Neural cell (in vitro differentiated cells): ENCODE data around the gene TBC1D30. TPM values are rescaled to one million over a fixed set of nuclear protein-coding genes. Genes with fewer than 3 reads are reported as not detected.

ENCODE experiments used
- H2AFZ ChIP-seq: fragments of 200-600, 300-800 bp; sonication (generic), shearing (Covaris generic); 2 replicates; pipeline ENCODE4 v1.6.0; 2014; ENCODE audit warnings: low read depth, mild to moderate bottlenecking, antibody characterized with exemption, low read length, moderate library complexity
- H3F3A ChIP-seq: fragments of 200-600 bp; shearing (Covaris generic); 2 replicates; pipeline ENCODE4 v1.6.1; 2016; ENCODE audit warnings: mild to moderate bottlenecking, moderate library complexity, mixed read lengths, antibody characterized with exemption, low read length; ENCODE audit not compliant: insufficient read depth, poor library complexity, severe bottlenecking
- H3K27ac ChIP-seq: fragments of 200-600, 300-800 bp; sonication (generic), shearing (Covaris generic); 2 replicates; pipeline ENCODE4 v1.5.1; 2014; ENCODE audit warnings: mild to moderate bottlenecking, low read length, moderate library complexity
- H3K27me3 ChIP-seq: fragments of 300-800, 200-600 bp; sonication (generic), shearing (Covaris generic); 2 replicates; pipeline ENCODE4 v1.6.0; 2014; ENCODE audit warnings: mild to moderate bottlenecking, low read depth, low read length, moderate library complexity; ENCODE audit not compliant: insufficient read depth
- H3K36me3 ChIP-seq: fragments of 300-800, 200-600 bp; sonication (generic), shearing (Covaris generic); 2 replicates; pipeline ENCODE4 v1.5.1; 2014; ENCODE audit warnings: mild to moderate bottlenecking, antibody characterized with exemption, low read length, moderate library complexity; ENCODE audit not compliant: insufficient read depth
- H3K4me2 ChIP-seq: fragments of 300-800, 200-600 bp; sonication (generic), shearing (Covaris generic); 2 replicates; pipeline ENCODE4 v1.6.0; 2014; ENCODE audit warnings: mild to moderate bottlenecking, low read length
- H3K4me3 ChIP-seq: fragments of 300-800, 200-600 bp; sonication (generic), shearing (Covaris generic); 2 replicates; pipeline ENCODE4 v1.5.1; 2014; ENCODE audit warnings: mild to moderate bottlenecking, low read length, moderate library complexity
- H3K79me2 ChIP-seq: fragments of 200-600 bp; shearing (Covaris generic); replicated peaks from 2 replicates; pipeline ENCODE4 v1.6.0; 2014; ENCODE audit warnings: mild to moderate bottlenecking, low read length, moderate library complexity; ENCODE audit not compliant: insufficient read depth
- H3K9ac ChIP-seq: fragments of 300-800, 200-600 bp; sonication (generic), shearing (Covaris generic); 2 replicates; pipeline ENCODE4 v1.6.1; 2016; ENCODE audit warnings: mild to moderate bottlenecking, low read length, mixed read lengths
- H3K9me2 ChIP-seq: fragments of 200-600 bp; shearing (Covaris generic); 2 replicates; pipeline ENCODE4 v1.6.1; 2016; ENCODE audit warnings: mild to moderate bottlenecking, low read length, mixed read lengths; ENCODE audit not compliant: insufficient read depth
- H3K9me3 ChIP-seq: fragments of 200-600, 300-800 bp; sonication (generic), shearing (Covaris generic); 2 replicates; pipeline ENCODE4 v1.6.1; 2016; ENCODE audit warnings: mild to moderate bottlenecking, mixed run types, low read length, moderate library complexity, mixed read lengths
- H4K20me1 ChIP-seq: fragments of 200-600 bp; shearing (Covaris generic); 2 replicates; pipeline ENCODE4 v1.6.1; 2016; ENCODE audit warnings: mild to moderate bottlenecking, mixed run types; ENCODE audit not compliant: insufficient read depth
- CTCF ChIP-seq: fragments of 450-650 bp; IDR thresholded peaks from 2 replicates; pipeline ENCODE4 v1.5.1; 2014; ENCODE audit warnings: antibody characterized with exemption, mild to moderate bottlenecking, moderate library complexity; ENCODE audit not compliant: poor library complexity, severe bottlenecking
- EP300 ChIP-seq: fragments of 450-650 bp; conservative IDR thresholded peaks from 2 replicates; pipeline ENCODE4 v1.6.1; 2014; ENCODE audit warnings: antibody characterized with exemption, mild to moderate bottlenecking, moderate library complexity; ENCODE audit not compliant: poor library complexity, severe bottlenecking
- EZH2 ChIP-seq: fragments of 200-600, 300-800 bp; shearing (Covaris generic), sonication (generic); IDR thresholded peaks from 2 replicates; pipeline ENCODE4 v1.6.1; 2014; ENCODE audit warnings: antibody characterized with exemption, low read length, borderline replicate concordance, mild to moderate bottlenecking; ENCODE audit not compliant: insufficient read depth, poor library complexity, severe bottlenecking
- MXI1 ChIP-seq: fragments of 450-650 bp; conservative IDR thresholded peaks from 2 replicates; pipeline ENCODE4 v1.6.1; 2014; ENCODE audit warnings: antibody characterized with exemption, mild to moderate bottlenecking; ENCODE audit not compliant: poor library complexity, severe bottlenecking
- POLR2AphosphoS5 ChIP-seq: IDR thresholded peaks from 2 replicates; pipeline ENCODE4 v1.6.1; 2012
- RAD21 ChIP-seq: fragments of 450-650 bp; conservative IDR thresholded peaks from 2 replicates; pipeline ENCODE4 v1.6.1; 2014; ENCODE audit warnings: antibody characterized with exemption, mild to moderate bottlenecking, moderate library complexity
- REST ChIP-seq: IDR thresholded peaks from 2 replicates; pipeline ENCODE4 v1.6.1; 2012; ENCODE audit warnings: borderline replicate concordance
- SMC3 ChIP-seq: fragments of 450-650 bp; conservative IDR thresholded peaks from 2 replicates; pipeline ENCODE4 v1.6.1; 2014; ENCODE audit warnings: antibody characterized with exemption, mild to moderate bottlenecking, moderate library complexity; ENCODE audit not compliant: poor library complexity
- TAF1 ChIP-seq: IDR thresholded peaks from 2 replicates; pipeline ENCODE4 v1.6.1; 2012; ENCODE audit warnings: low read depth
- polyA plus RNA-seq: library from polyadenylated mRNA; depleted of rRNA; stranded (reverse); fragments of >200 nt; gene quantifications from 2 replicates; pipeline ENCODE4 v1.2.3, GENCODE V29; 2014

The TBC1D30 gene
- polyA plus RNA-seq, 1 donor from 2014 or later: 17.6 TPM

- H3K9ac ChIP-seq: no peak overlapping the region
- no peaks in the 10 kb centered on the region for H3K27me3 ChIP-seq
- H3K9me3 ChIP-seq: no peaks in the 10 kb centered on the region
- no peak overlapping the region for H3K4me2 ChIP-seq
- H3K4me3 ChIP-seq: no peak overlapping the region
- no peaks in the 10 kb centered on the region for H4K20me1 ChIP-seq
- no peaks in the 10 kb centered on the region for H3K9me2 ChIP-seq
- no peaks in the 10 kb centered on the region for H3K79me2 ChIP-seq
- no peak overlapping the region for H2AFZ ChIP-seq
- peaks cover 5% of the 10 kb centered on the region for H3K36me3 ChIP-seq
- no peaks in the 10 kb centered on the region for H3F3A ChIP-seq
- TF ChIP-seq RAD21: no peak
- no peak overlapping the region for H3K27ac ChIP-seq
These were observed 11.5 kb downstream of the TBC1D30 start for GRCh38 chr12:64835901-64836300.

GRCh38 chr12:64836856-64837255 is 12.4 kb downstream of the TBC1D30 start:
- TF ChIP-seq REST (no peak), TAF1 (no peak), EP300 (no peak), POLR2AphosphoS5 (no peak), RAD21 (no peak), SMC3 (no peak), CTCF (no peak), MXI1 (no peak), EZH2 (no peak)
- Histone ChIP-seq H3K9me3 (no peaks in the 10 kb centered on the region), H3F3A (no peaks in the 10 kb centered on the region), H3K27ac (no peak overlapping the region), H3K9me2 (no peaks in the 10 kb centered on the region), H3K4me2 (no peak overlapping the region), H2AFZ (no peak overlapping the region), H3K79me2 (no peaks in the 10 kb centered on the region), H4K20me1 (no peaks in the 10 kb centered on the region), H3K27me3 (no peaks in the 10 kb centered on the region), H3K9ac (no peak overlapping the region), H3K4me3 (no peak overlapping the region), H3K36me3 (peaks cover 9% of the 10 kb centered on the region)

GRCh38 chr12:64837427-64837826 is 13.0 kb downstream of the TBC1D30 start:
- no peaks in the 10 kb centered on the region for H3K27me3 ChIP-seq
- no peak overlapping the region for H3K4me2 ChIP-seq
- H3K4me3 ChIP-seq: no peak overlapping the region
- no peaks in the 10 kb centered on the region for H3K79me2 ChIP-seq
- H3K9me3 ChIP-seq: no peaks in the 10 kb centered on the region
- peaks cover 5% of the 10 kb centered on the region for H3K36me3 ChIP-seq
- H4K20me1 ChIP-seq: no peaks in the 10 kb centered on the region
- no peak overlapping the region for H3K27ac ChIP-seq
- no peak overlapping the region for H3K9ac ChIP-seq
- no peak overlapping the region for H2AFZ ChIP-seq
- no peak for TF ChIP-seq RAD21
- TF ChIP-seq CTCF: no peak
- TF ChIP-seq REST: no peak
- no peak for TF ChIP-seq MXI1
- TF ChIP-seq EZH2: no peak
- TF ChIP-seq SMC3: no peak
- TF ChIP-seq EP300: no peak
- no peak for TF ChIP-seq TAF1
- TF ChIP-seq POLR2AphosphoS5: no peak
- H3K9me2 ChIP-seq: no peaks in the 10 kb centered on the region
- H3F3A ChIP-seq: no peaks in the 10 kb centered on the region
